ENCODE results near the gene ACSM5.
A peak's percentile ranks its signal among the peaks of the same experiment; 100 is the strongest.

Gene ACSM5

GRCh38 chr16:20372701-20373100, 36.6 kb upstream of the ACSM5 start:
- Histone ChIP-seq H3K36me3 (no peaks in the 10 kb centered on the region), H3K4me1 (no peaks in the 10 kb centered on the region)
- intact Hi-C loops (cut with DNase I; ENCODE audit: low total_unique reads): no loop called here

GRCh38 chr16:20377181-20377580, 32.2 kb upstream of the ACSM5 start:
- TF ChIP-seq CTCF (IDR thresholded peaks at IDR 0.05): no peak
- Histone ChIP-seq H3K27me3 (peaks cover 0 to 17% of the 10 kb centered on the region in 2 donors), H3K27ac (no peak overlapping the region), H3K4me1 (no peaks in the 10 kb centered on the region), H3K36me3 (no peaks in the 10 kb centered on the region), H3K4me3 (no peak overlapping the region), H3K9me3 (no peaks in the 10 kb centered on the region)
- intact Hi-C loops (cut with DNase I; ENCODE audit: low total_unique reads): no loop called here
- DNase-seq: no peak

More at GRCh38 chr16:20372701-20373100, 36.6 kb upstream of the ACSM5 start:
- no peaks in the 10 kb centered on the region for H3K9me3 ChIP-seq
- DNase-seq: no peak
- H3K27ac ChIP-seq: no peak overlapping the region
- no peak for TF ChIP-seq CTCF (IDR thresholded peaks at IDR 0.05)
- peaks cover 0 to 16% of the 10 kb centered on the region in 2 donors for H3K27me3 ChIP-seq
- H3K4me3 ChIP-seq: no peak overlapping the region

GRCh38 chr16:20380782-20381181, 28.6 kb upstream of the ACSM5 start:
- no peaks in the 10 kb centered on the region for H3K36me3 ChIP-seq
- peaks cover 0 to 20% of the 10 kb centered on the region in 2 donors for H3K27me3 ChIP-seq
- DNase-seq: no peak
- TF ChIP-seq CTCF (IDR thresholded peaks at IDR 0.05): no peak
- H3K9me3 ChIP-seq: no peaks in the 10 kb centered on the region
- intact Hi-C loops (cut with DNase I; ENCODE audit: low total_unique reads): loop anchor here (10.0 kb wide), 1 partner anchor 476 kb away; no protein-coding TSS in a partner anchor
- H3K4me1 ChIP-seq: no peaks in the 10 kb centered on the region
- H3K27ac ChIP-seq: no peak overlapping the region
- H3K4me3 ChIP-seq: no peak overlapping the region

GRCh38 chr16:20382202-20382948, 27.0 kb upstream of the ACSM5 start:
- Histone ChIP-seq H3K9me3 (no peaks in the 10 kb centered on the region), H3K27me3 (peaks cover 0 to 17% of the 10 kb centered on the region in 2 donors), H3K4me1 (peaks cover 0 to 8% (median 2%) of the 10 kb centered on the region in 4 donors), H3K36me3 (no peaks in the 10 kb centered on the region), H3K4me3 (no peak overlapping the region), H3K27ac (no peak overlapping the region)
- intact Hi-C loops (cut with DNase I; ENCODE audit: low total_unique reads): loop anchor here (10.0 kb wide), 1 partner anchor 478 kb away; no protein-coding TSS in a partner anchor
- DNase-seq: no peak
- no peak for TF ChIP-seq CTCF (IDR thresholded peaks at IDR 0.05)

GRCh38 chr16:20383106-20384029, 26.0 kb upstream of the ACSM5 start:
- Histone ChIP-seq H3K4me1 (peaks cover 0 to 8% (median 2%) of the 10 kb centered on the region in 4 donors), H3K4me3 (no peak overlapping the region), H3K9me3 (no peaks in the 10 kb centered on the region), H3K27ac (no peak overlapping the region), H3K27me3 (peaks cover 0 to 17% of the 10 kb centered on the region in 2 donors), H3K36me3 (no peaks in the 10 kb centered on the region)
- DNase-seq: peak in 1 of 2 donors; percentile 53
- peak; percentile 73 to 88 for TF ChIP-seq CTCF (IDR thresholded peaks at IDR 0.05)
- intact Hi-C loops (cut with DNase I; ENCODE audit: low total_unique reads): loop anchor here (10.0 kb wide), 1 partner anchor 479 kb away; no protein-coding TSS in a partner anchor

All from tibial artery (tissue), 4 donors.